Vagina (tissue), 2 donors: ENCODE measurements around the gene TSNAX.

Experiments
- POLR2AphosphoS5 ChIP-seq, 2 donors: sonication (generic); formaldehyde crosslinking; IDR thresholded peaks; one replicate each; pipeline ENCODE4 v1.9.0; 2017; ENCODE audit warnings: antibody characterized with exemption in 2 of 2, mild to moderate bottlenecking in 2 of 2, low read depth in 1 of 2; ENCODE audit not compliant: insufficient read depth in 1 of 2
- TF ChIP-seq, protein P1 (sequence below), 3 experiments: fragments of 450-650 bp in 2 of 3; fragments of 200-600 bp in 1 of 3; sonication (generic) in 1 of 3; IDR thresholded peaks; one replicate each; pipeline ENCODE4 v1.5.1; 2017 to 2019; ENCODE audit warnings: antibody characterized with exemption in 3 of 3, mild to moderate bottlenecking in 2 of 3, moderate library complexity in 2 of 3

DNA sequence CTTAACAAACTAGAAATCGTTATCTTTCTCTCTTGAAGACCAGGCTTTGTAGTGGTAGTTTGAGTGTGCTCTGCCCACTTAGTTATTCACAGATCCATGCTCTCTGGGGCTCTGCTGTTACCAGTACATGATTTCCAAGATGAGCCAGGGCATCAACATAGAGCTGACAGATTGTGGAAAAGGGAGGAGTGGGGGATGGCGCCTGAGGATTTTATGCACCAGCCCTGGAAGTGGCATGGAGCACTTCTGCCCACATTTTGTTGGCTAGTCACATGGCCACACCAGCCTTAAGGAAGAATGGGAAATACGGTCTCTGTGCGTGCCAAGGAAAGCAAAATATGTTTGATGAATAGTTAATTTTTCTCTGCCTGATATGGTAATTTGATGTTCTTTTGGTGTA, 18.2 kb downstream of the TSNAX start:
- no peak for TF ChIP-seq POLR2AphosphoS5 (IDR thresholded peaks at IDR 0.05; ENCODE audit: insufficient read depth in 1 of 2, low read depth in 1 of 2)
- TF ChIP-seq, protein P1, sequence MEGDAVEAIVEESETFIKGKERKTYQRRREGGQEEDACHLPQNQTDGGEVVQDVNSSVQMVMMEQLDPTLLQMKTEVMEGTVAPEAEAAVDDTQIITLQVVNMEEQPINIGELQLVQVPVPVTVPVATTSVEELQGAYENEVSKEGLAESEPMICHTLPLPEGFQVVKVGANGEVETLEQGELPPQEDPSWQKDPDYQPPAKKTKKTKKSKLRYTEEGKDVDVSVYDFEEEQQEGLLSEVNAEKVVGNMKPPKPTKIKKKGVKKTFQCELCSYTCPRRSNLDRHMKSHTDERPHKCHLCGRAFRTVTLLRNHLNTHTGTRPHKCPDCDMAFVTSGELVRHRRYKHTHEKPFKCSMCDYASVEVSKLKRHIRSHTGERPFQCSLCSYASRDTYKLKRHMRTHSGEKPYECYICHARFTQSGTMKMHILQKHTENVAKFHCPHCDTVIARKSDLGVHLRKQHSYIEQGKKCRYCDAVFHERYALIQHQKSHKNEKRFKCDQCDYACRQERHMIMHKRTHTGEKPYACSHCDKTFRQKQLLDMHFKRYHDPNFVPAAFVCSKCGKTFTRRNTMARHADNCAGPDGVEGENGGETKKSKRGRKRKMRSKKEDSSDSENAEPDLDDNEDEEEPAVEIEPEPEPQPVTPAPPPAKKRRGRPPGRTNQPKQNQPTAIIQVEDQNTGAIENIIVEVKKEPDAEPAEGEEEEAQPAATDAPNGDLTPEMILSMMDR (IDR thresholded peaks at IDR 0.05): no peak
